Muscle layer of colon (tissue), 2 donors: ENCODE data around the gene SDF4.

Experiments
- H3K27ac ChIP-seq: one replicate; pipeline ENCODE4 v1.7.0; 2013; ENCODE audit warnings: low read depth, mild to moderate bottlenecking, low read length, moderate library complexity
- H3K27me3 ChIP-seq, 2 donors: one replicate each; pipeline ENCODE4 v1.7.0; 2013; ENCODE audit warnings: low read length in 2 of 2, mild to moderate bottlenecking in 2 of 2; ENCODE audit not compliant: insufficient read depth in 2 of 2, control insufficient read depth in 1 of 2
- H3K36me3 ChIP-seq: one replicate; pipeline ENCODE4 v1.7.0; 2013; ENCODE audit warnings: mild to moderate bottlenecking, low read length; ENCODE audit not compliant: insufficient read depth
- H3K4me1 ChIP-seq: one replicate; pipeline ENCODE4 v1.7.0; 2013; ENCODE audit warnings: mild to moderate bottlenecking, low read length; ENCODE audit not compliant: insufficient read depth
- H3K4me3 ChIP-seq, 2 donors: one replicate each; pipeline ENCODE4 v1.7.0; 2013; ENCODE audit warnings: low read length in 2 of 2, low read depth in 1 of 2, mild to moderate bottlenecking in 1 of 2, moderate library complexity in 1 of 2
- H3K9ac ChIP-seq: one replicate; pipeline ENCODE4 v1.7.0; 2013; ENCODE audit warnings: low read length
- H3K9me3 ChIP-seq: one replicate; pipeline ENCODE4 v1.7.0; 2013; ENCODE audit warnings: mild to moderate bottlenecking, low read length
- donor health status: abdominal sarcoma.
- donor health status: Adenocarcinoma of cecum.

Gene SDF4

GRCh38 chr1:1204998-1205768 is 26.6 kb downstream of the SDF4 start:
- no peak overlapping the region for H3K4me3 ChIP-seq
- H3K27me3 ChIP-seq: peaks cover 9 to 59% of the 10 kb centered on the region in 2 donors
- no peak overlapping the region for H3K27ac ChIP-seq
- no peaks in the 10 kb centered on the region for H3K36me3 ChIP-seq
- no peaks in the 10 kb centered on the region for H3K9me3 ChIP-seq
- H3K9ac ChIP-seq: no peak overlapping the region
- H3K4me1 ChIP-seq: no peaks in the 10 kb centered on the region

GRCh38 chr1:1204425-1204920 is 27.3 kb downstream of the SDF4 start:
- no peaks in the 10 kb centered on the region for H3K4me1 ChIP-seq
- no peak overlapping the region for H3K4me3 ChIP-seq
- no peaks in the 10 kb centered on the region for H3K9me3 ChIP-seq
- no peak overlapping the region for H3K9ac ChIP-seq
- H3K36me3 ChIP-seq: no peaks in the 10 kb centered on the region
- H3K27ac ChIP-seq: no peak overlapping the region
- H3K27me3 ChIP-seq: peaks cover 9 to 67% of the 10 kb centered on the region in 2 donors

- peaks cover 9 to 67% of the 10 kb centered on the region in 2 donors for H3K27me3 ChIP-seq
- H3K4me1 ChIP-seq: no peaks in the 10 kb centered on the region
- H3K9ac ChIP-seq: no peak overlapping the region
- H3K36me3 ChIP-seq: no peaks in the 10 kb centered on the region
- no peak overlapping the region for H3K4me3 ChIP-seq
- no peak overlapping the region for H3K27ac ChIP-seq
- no peaks in the 10 kb centered on the region for H3K9me3 ChIP-seq
Measured at GRCh38 chr1:1203561-1204424, 28.0 kb downstream of the SDF4 start.

DNA sequence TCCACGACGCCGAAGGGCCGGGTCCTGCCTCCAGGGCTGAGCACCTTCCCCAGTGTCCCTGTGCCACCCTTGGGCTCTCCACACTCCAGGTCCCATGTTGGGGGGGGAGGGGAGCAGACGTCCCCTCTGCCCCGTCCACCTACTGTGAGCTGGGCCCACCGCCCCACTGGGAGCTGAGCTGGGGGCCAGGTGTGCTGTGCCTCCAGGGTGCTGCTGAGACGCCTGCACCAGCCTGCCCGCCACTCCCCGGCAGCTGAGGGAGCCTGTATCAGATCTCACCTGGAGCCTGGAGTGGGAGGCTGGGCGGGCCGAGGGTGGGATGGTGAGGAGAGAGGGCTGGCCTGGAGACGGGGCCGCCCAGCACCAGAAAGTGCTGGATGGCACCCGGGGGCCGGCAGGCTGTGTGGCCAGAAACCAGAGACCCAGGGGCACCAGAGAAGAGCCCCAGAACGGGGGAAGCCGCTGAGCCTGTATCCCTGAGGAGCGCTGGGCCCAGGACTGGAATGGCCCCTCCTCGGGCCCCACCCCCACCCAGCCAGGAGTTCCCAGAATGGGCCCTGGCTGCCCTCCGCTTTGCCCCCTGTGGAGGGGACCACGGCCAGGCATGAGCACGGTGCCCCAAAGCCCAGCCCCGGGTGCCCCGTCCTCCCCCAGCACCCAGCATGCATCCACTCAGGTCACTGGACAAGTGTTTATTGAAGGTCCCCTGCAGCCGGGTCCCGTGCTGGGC is 28.8 kb downstream of the SDF4 start:
- Histone ChIP-seq H3K27me3 (peaks cover 9 to 60% of the 10 kb centered on the region in 2 donors), H3K9ac (no peak overlapping the region), H3K27ac (no peak overlapping the region), H3K36me3 (no peaks in the 10 kb centered on the region), H3K4me1 (no peaks in the 10 kb centered on the region), H3K9me3 (no peaks in the 10 kb centered on the region), H3K4me3 (no peak overlapping the region)

- no peaks in the 10 kb centered on the region for H3K36me3 ChIP-seq
- no peak overlapping the region for H3K27ac ChIP-seq
- no peaks in the 10 kb centered on the region for H3K9me3 ChIP-seq
- no peaks in the 10 kb centered on the region for H3K4me1 ChIP-seq
- peaks cover 0 to 43% of the 10 kb centered on the region in 2 donors for H3K27me3 ChIP-seq
- H3K4me3 ChIP-seq: no peak overlapping the region
- no peak overlapping the region for H3K9ac ChIP-seq
Measured at GRCh38 chr1:1200876-1201810, 30.7 kb downstream of the SDF4 start.

- no peak overlapping the region for H3K4me3 ChIP-seq
- H3K9me3 ChIP-seq: no peaks in the 10 kb centered on the region
- no peaks in the 10 kb centered on the region for H3K36me3 ChIP-seq
- no peaks in the 10 kb centered on the region for H3K4me1 ChIP-seq
- H3K9ac ChIP-seq: no peak overlapping the region
- peaks cover 0 to 33% of the 10 kb centered on the region in 2 donors for H3K27me3 ChIP-seq
- no peak overlapping the region for H3K27ac ChIP-seq
Measured at GRCh38 chr1:1199961-1200875, 31.6 kb downstream of the SDF4 start.

DNA sequence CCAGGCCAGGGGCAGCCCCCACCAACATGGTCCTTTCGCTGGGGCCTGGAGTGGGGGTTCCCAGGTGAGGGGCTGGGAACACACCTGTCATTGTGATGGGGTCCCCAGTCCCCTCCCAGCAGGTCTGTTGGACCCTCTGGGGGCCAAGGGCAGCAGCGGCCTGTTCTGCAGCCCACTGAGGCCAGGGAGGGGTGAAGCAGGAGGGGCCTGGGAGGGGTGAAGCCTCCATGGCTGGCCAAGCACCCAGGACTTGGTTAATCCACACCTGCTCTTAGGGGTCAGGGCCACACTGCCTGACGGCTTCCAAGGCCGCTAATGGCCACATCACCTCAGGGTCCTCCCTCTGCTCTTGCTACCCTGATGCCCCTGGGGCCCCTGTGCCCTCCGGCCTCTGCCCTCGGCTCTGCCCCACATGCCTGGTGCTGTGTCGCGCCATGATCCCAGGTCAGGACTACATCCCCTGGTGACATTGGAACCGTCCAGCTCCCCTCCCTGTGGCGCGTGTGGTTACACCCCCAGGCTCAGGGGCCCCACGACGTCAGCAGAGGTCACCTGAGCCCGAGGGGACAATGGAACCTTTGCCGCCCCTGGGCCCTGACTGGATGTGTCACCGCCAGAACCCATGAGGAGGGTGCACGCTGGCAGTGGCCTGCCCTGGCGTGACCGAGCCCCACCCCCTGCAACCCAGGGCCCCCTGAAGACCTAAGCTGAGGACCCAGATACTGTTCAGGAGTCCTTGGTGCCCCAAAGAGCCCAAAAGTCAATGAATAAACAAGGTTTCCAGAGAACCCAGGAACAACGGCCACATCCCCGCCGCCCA is 32.5 kb downstream of the SDF4 start:
- no peak overlapping the region for H3K9ac ChIP-seq

DNA sequence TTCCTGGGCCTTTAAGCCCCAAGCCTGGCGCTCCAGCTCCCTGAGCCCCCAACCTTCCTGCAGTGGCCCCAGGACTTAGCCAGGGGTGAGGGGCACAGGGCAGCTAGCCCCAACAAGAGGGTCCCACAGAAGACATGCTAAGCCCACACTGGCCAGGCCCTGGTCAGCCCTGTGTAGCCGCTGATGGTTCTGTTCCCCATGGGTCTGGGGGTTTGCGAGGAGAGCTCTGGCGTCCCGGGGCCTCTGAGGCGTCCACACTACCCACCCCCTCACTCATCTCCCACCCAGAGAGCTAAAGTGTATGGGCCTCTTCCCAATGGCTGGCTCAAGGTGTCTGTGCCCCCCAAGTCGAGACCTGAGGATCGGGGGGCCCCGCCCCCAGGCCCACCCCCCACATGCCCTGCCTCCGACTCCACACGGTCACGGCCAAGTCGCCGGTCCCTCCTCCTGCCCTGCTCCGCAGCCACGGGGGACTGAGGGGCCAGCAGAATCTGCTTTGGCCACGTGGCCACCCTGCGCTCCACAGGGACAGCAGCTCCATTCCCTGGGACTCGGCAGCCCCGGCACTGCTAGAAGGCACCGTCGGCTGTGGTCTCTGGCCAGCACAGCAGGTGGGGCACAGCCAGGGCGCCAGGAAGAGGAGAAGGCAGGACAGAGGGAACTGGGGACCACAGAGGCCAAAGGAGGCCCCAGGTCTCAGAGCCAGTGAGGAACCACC is 33.2 kb downstream of the SDF4 start:
- no peak overlapping the region for H3K9ac ChIP-seq
- no peak overlapping the region for H3K27ac ChIP-seq
- no peaks in the 10 kb centered on the region for H3K9me3 ChIP-seq
- H3K4me1 ChIP-seq: no peaks in the 10 kb centered on the region
- no peaks in the 10 kb centered on the region for H3K36me3 ChIP-seq
- H3K27me3 ChIP-seq: peaks cover 0 to 27% of the 10 kb centered on the region in 2 donors
- H3K4me3 ChIP-seq: no peak overlapping the region

More for the DNA sequence above, 32.5 kb downstream of the SDF4 start:
- Histone ChIP-seq H3K36me3 (no peaks in the 10 kb centered on the region), H3K4me3 (no peak overlapping the region), H3K9me3 (no peaks in the 10 kb centered on the region), H3K27me3 (peaks cover 0 to 28% of the 10 kb centered on the region in 2 donors), H3K4me1 (no peaks in the 10 kb centered on the region), H3K27ac (no peak overlapping the region)
